Measurements from ENCODE around the gene PDCD1. TPM values are rescaled to one million over a fixed set of nuclear protein-coding genes. Genes with fewer than 3 reads are reported as not detected.

The PDCD1 gene
- total and polyA plus RNA-seq, 2 of the 8 experiments (the other 6 are each of a cell fraction or from before 2014, with no cell fraction given): 0.48 to 1.1 TPM

DNA sequence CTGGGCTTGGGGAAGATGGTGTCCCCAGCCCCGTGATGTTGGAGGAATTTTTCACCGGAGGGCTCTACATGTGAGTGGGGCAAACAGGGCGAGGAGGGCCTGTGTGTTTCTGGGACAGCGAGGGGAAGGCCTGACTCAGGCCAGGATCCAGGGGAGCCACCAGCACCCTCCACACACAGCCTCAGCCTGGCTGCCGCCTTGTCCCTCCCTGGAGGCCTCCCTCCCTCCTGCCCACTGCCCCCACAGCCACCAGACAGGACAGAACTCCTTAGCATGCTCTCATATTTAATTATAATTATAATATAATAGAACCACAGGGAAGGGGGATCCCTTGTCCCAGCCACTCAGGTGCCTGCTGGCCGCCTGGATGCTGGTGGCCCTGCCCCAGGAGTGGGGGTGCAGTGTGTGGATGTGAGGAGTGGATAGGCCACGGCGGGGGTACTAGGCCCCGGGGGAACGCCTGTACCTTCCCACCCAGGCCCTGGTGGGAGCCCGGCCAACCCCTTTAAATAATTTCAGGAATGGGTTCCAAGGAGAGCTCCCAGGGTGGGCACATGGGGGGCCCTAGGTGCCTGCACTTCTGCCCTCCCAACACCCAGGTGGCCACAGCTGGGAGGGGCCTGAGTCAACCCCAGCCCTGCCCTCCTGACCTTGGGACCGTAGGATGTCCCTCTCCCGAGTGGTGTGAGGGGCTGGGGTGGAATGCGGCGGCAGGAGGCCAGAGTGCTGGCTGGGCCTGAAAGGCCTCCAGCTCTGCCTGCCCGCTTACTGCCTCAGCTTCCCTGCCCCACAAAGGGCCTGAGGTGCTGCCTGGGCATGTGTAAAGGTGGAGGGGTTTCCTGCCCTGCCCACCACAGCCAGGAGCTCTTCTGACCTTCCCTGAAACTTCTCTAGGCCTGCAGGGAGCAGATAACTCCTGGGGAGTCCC, 8.8 kb downstream of the PDCD1 start (continued):
- TF ChIP-seq CTBP2 (IDR thresholded peaks at IDR 0.05; ENCODE audit: borderline replicate concordance, insufficient read depth, insufficient read length, low read length) (no peak), GTF2F1 (IDR thresholded peaks at IDR 0.05; ENCODE audit: borderline replicate concordance, low read depth, low read length) (no peak)

All from H1 (cell line).